BE2C (cell line): ENCODE results near the gene GMEB2.

Experiments
- DNase-seq: peaks from one replicate; pipeline ENCODE4 v3.0.0-alpha.2; 2020
- H3K27me3 ChIP-seq: fragments of 250-450 bp; sonication (Bioruptor Pico); 2 replicates; pipeline ENCODE4 v1.5.1; 2020; ENCODE audit warnings: mild to moderate bottlenecking
- H3K36me3 ChIP-seq: fragments of 250-450 bp; sonication (Bioruptor Pico); 2 replicates; pipeline ENCODE4 v1.5.1; 2020; ENCODE audit warnings: mild to moderate bottlenecking
- H3K4me1 ChIP-seq: fragments of 250-450 bp; sonication (Bioruptor Pico); 2 replicates; pipeline ENCODE4 v1.5.1; 2020
- H3K4me3 ChIP-seq: 2 replicates; pipeline ENCODE4 v1.5.1; 2011; ENCODE audit warnings: low read depth, low read length
- H3K9me3 ChIP-seq: fragments of 250-450 bp; sonication (Bioruptor Pico); 2 replicates; pipeline ENCODE4 v1.5.1; 2020
- CTCF ChIP-seq: IDR thresholded peaks from 2 replicates; pipeline ENCODE4 v1.5.1; 2012; ENCODE audit warnings: mild to moderate bottlenecking, low read depth, low read length

GMEB2 gene

GRCh38 chr20:63627751-63628245 lies 897 bp upstream of the GMEB2 start:
- Histone ChIP-seq H3K4me3 (peak overlapping the region; percentile 90), H3K36me3 (peaks cover 4% of the 10 kb centered on the region; the same call in 1 of the 2 replicates), H3K4me1 (no peaks in the 10 kb centered on the region; the same call in 1 of the 2 replicates), H3K27me3 (no peaks in the 10 kb centered on the region), H3K9me3 (no peaks in the 10 kb centered on the region)
- TF ChIP-seq CTCF: no peak
- DNase-seq: no peak

DNA sequence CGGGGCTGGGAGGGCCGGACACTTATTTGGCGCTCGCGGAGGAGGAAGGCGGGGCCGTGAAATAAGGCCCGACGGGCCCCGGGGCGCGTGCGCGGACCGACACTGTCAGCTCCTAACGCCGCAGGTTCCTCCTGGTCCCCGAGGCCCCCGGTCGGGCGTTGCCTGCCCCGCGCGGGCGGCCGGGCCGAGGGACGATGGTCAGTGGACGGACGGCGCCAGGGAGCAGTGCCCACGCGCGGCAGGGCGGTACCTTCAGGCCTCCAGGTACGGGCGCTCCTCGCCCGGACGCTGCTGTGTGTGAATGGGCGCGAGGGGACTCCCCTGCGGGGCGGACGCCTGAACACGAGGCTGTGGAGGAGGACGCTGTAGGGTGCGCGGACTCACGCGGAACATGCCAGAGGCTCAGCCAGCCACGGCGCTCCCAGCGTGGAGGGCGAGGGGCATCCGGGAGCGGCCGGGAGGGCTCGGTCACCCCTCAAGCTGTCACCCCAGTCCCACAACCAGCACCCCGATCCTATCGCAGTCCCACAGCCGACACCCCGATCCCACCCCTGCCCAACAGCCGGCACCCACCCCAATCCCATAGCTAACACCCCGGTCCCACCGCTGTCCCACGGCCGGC lies 339 bp upstream of the GMEB2 start:
- no peaks in the 10 kb centered on the region for H3K27me3 ChIP-seq
- no peaks in the 10 kb centered on the region for H3K9me3 ChIP-seq
- H3K36me3 ChIP-seq: peaks cover 4% of the 10 kb centered on the region; the same call in 1 of the 2 replicates
- no peak for TF ChIP-seq CTCF
- DNase-seq: peak; percentile 96
- H3K4me3 ChIP-seq: peak overlapping the region; percentile 90
- H3K4me1 ChIP-seq: no peaks in the 10 kb centered on the region; the same call in 1 of the 2 replicates

GRCh38 chr20:63625771-63626423 lies 1.0 kb downstream of the GMEB2 start:
- H3K27me3 ChIP-seq: no peaks in the 10 kb centered on the region
- peaks cover 4% of the 10 kb centered on the region; the same call in 1 of the 2 replicates for H3K36me3 ChIP-seq
- H3K4me3 ChIP-seq: peak overlapping the region; percentile 79
- peak; percentile 42 for DNase-seq
- H3K4me1 ChIP-seq: no peaks in the 10 kb centered on the region; the same call in 1 of the 2 replicates
- no peak for TF ChIP-seq CTCF
- no peaks in the 10 kb centered on the region for H3K9me3 ChIP-seq

DNA sequence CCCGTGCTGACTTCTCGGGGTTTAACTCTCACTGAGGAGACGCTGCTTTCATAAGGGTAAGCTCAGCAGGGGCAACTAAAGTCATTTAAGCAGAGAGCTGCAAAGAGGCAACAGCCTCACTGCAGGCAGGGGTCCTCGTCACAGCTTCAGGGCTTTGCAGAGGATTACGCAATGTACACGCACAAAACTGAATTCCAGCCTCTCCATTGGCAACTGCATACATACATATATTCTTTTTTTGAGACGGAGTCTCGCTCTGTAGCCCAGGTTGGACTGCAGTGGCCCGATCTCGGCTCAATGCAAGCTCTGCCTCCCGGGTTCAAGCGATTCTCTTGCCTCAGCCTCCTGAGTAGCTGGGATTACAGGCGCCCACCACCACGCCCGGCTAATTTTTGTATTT lies 2.4 kb downstream of the GMEB2 start:
- H3K9me3 ChIP-seq: no peaks in the 10 kb centered on the region
- no peak for DNase-seq
- peaks cover 4% of the 10 kb centered on the region; the same call in 1 of the 2 replicates for H3K36me3 ChIP-seq
- no peaks in the 10 kb centered on the region for H3K27me3 ChIP-seq
- H3K4me3 ChIP-seq: no peak overlapping the region
- H3K4me1 ChIP-seq: no peaks in the 10 kb centered on the region; the same call in 1 of the 2 replicates
- TF ChIP-seq CTCF: 0 out of 2 replicates have a peak, but pooled peaks have one; percentile 9

DNA sequence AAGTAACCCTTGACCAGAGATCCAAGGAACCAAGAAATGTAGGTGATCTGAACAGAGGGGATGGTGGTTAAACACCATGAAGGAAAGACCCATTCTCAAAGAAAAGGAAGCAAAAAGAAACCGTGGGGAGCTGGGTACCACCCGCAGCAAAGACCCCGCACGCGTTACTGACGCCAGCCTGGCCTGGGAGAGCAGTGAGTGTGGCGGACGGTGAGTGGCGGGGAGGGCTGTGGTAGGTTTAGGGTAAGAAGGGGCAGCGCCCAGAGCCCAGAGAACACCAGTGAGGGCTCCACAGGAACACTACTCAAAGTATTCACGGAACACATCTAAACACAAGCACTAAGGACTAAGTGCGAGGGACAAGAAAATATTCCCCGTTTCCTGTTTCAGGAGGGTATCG lies 4.2 kb downstream of the GMEB2 start:
- no peak for TF ChIP-seq CTCF
- Histone ChIP-seq H3K27me3 (no peaks in the 10 kb centered on the region), H3K4me3 (no peak overlapping the region), H3K9me3 (no peaks in the 10 kb centered on the region), H3K36me3 (peaks cover 19% of the 10 kb centered on the region), H3K4me1 (no peaks in the 10 kb centered on the region; the same call in 1 of the 2 replicates)
- DNase-seq: no peak

GRCh38 chr20:63622096-63622495 lies 4.8 kb downstream of the GMEB2 start:
- no peaks in the 10 kb centered on the region for H3K9me3 ChIP-seq
- no peaks in the 10 kb centered on the region for H3K27me3 ChIP-seq
- no peak for TF ChIP-seq CTCF
- DNase-seq: no peak
- H3K36me3 ChIP-seq: peaks cover 16% of the 10 kb centered on the region
- H3K4me3 ChIP-seq: no peak overlapping the region
- no peaks in the 10 kb centered on the region; the same call in 1 of the 2 replicates for H3K4me1 ChIP-seq
